ENCODE measurements around the gene GPR27. TPM values are rescaled to one million over a fixed set of nuclear protein-coding genes. Genes with fewer than 3 reads are reported as not detected.

GPR27 gene
- total RNA-seq, 1 experiment from 2014 or later: 15.5 TPM

DNA sequence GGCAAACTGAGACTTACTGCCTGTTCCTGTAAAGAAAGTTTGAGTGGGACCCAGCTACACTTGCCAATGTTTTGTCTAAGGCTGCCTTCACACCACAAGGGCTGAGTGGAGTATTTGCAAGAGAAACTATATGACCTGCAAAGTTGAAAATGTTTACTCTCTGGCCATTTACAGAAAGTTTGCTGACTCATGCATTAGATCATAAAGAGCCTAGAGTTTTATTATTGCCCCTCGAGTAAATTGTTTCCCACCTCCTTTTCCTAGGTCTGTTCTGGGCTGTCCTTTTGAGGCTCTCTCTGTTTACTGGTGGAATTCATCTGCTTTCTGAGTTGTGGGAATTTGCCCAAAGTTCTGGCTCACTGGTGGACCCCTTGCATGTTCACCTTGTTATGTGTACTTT lies 38.0 kb downstream of the GPR27 start:
- TF ChIP-seq, protein P1, sequence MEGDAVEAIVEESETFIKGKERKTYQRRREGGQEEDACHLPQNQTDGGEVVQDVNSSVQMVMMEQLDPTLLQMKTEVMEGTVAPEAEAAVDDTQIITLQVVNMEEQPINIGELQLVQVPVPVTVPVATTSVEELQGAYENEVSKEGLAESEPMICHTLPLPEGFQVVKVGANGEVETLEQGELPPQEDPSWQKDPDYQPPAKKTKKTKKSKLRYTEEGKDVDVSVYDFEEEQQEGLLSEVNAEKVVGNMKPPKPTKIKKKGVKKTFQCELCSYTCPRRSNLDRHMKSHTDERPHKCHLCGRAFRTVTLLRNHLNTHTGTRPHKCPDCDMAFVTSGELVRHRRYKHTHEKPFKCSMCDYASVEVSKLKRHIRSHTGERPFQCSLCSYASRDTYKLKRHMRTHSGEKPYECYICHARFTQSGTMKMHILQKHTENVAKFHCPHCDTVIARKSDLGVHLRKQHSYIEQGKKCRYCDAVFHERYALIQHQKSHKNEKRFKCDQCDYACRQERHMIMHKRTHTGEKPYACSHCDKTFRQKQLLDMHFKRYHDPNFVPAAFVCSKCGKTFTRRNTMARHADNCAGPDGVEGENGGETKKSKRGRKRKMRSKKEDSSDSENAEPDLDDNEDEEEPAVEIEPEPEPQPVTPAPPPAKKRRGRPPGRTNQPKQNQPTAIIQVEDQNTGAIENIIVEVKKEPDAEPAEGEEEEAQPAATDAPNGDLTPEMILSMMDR (conservative IDR thresholded peaks at IDR 0.05): no peak
- Histone ChIP-seq H3K23ac (ENCODE audit: insufficient read length, low read depth, low read length) (no peak overlapping the region), H3K27ac (ENCODE audit: insufficient read length, low read depth, low read length) (no peak overlapping the region)

More for the DNA sequence above, 38.0 kb downstream of the GPR27 start:
- H3K9ac ChIP-seq (ENCODE audit: extremely low read depth, insufficient read length, low read length): no peak overlapping the region
- no peak overlapping the region for H2AFZ ChIP-seq (ENCODE audit: low read length)
- Mint-ChIP-seq H3K4me3 (no peak overlapping the region), H3K36me3 (ENCODE audit: insufficient read depth in 1 of 3, low read depth in 3 of 3) (no peaks in the 10 kb centered on the region), H3K27ac (no peak overlapping the region), H3K9me3 (no peaks in the 10 kb centered on the region), H3K4me1 (no peaks in the 10 kb centered on the region; a peak in 1 of 4 replicates), H3K27me3 (ENCODE audit: low read depth) (peaks cover 17% of the 10 kb centered on the region)
- H3K27me3 ChIP-seq (ENCODE audit: insufficient read depth, low read length): peaks cover 5% of the 10 kb centered on the region; the same call in 1 of the 2 replicates
- H4K5ac ChIP-seq (ENCODE audit: insufficient read length, low read depth, low read length): no peak overlapping the region
- H3K9me3 ChIP-seq (ENCODE audit: control insufficient read depth, low read depth, low read length): no peaks in the 10 kb centered on the region
- no peak overlapping the region for H2BK5ac ChIP-seq (ENCODE audit: insufficient read length, low read length)
- no peak overlapping the region for H3K4me2 ChIP-seq (ENCODE audit: insufficient read depth, insufficient read length, low read length)
- H4K8ac ChIP-seq (replicated peaks; ENCODE audit: insufficient read length, low read depth, low read length): no peak overlapping the region
- H3K56ac ChIP-seq (ENCODE audit: insufficient read length, low read depth, low read length): no peak overlapping the region
- no peaks in the 10 kb centered on the region for H3K23me2 ChIP-seq (ENCODE audit: insufficient read length, low read depth, low read length, poor library complexity, severe bottlenecking)
- no peaks in the 10 kb centered on the region for H4K20me1 ChIP-seq (ENCODE audit: control insufficient read depth, insufficient read depth, insufficient read length)
- H3K18ac ChIP-seq (ENCODE audit: insufficient read length, low read depth, low read length): no peak overlapping the region
- H2BK15ac ChIP-seq (ENCODE audit: low read depth, low read length): no peak overlapping the region
- H3K79me1 ChIP-seq (ENCODE audit: insufficient read depth, low read depth, low read length, poor library complexity, severe bottlenecking): no peaks in the 10 kb centered on the region
- H2BK12ac ChIP-seq (ENCODE audit: insufficient read length, low read depth, low read length): no peak overlapping the region
- H4K91ac ChIP-seq (ENCODE audit: insufficient read length, low read depth, low read length): no peak overlapping the region
- no peak for DNase-seq
- no CpG with 5 or more reads among the region's 1 CpG for WGBS (ENCODE audit: extremely low coverage, insufficient read length, low lambda C conversion rate)
- no peaks in the 10 kb centered on the region for H3K79me2 ChIP-seq (ENCODE audit: insufficient read depth, low read length)
- no peak overlapping the region for H2BK120ac ChIP-seq (ENCODE audit: low read depth, low read length, poor library complexity, severe bottlenecking)
- no peak overlapping the region for H3T11ph ChIP-seq (ENCODE audit: low read length)
- no peaks in the 10 kb centered on the region; the same call in 1 of the 2 replicates for H3K4me1 ChIP-seq (ENCODE audit: insufficient read depth, low read length)
- no peak overlapping the region for H2BK20ac ChIP-seq (ENCODE audit: low read depth, low read length, poor library complexity, severe bottlenecking)
- H2AK5ac ChIP-seq (ENCODE audit: insufficient read length, low read length): no peak overlapping the region
- no peak overlapping the region for H3K4ac ChIP-seq (ENCODE audit: low read depth, low read length)
- H3K14ac ChIP-seq (ENCODE audit: insufficient read depth, low read length): no peak overlapping the region

Measured in H9 (cell line).